22Rv1 (cell line): Measurements from ENCODE around the gene SWAP70.
A peak's percentile ranks its signal among the peaks of the same experiment; 100 is the strongest.

ENCODE experiments used
- H3K27ac ChIP-seq: fragments of 450-650 bp; 2 replicates; pipeline ENCODE4 v1.5.1; 2017
- CTCF ChIP-seq: fragments of 450-650 bp; IDR thresholded peaks from 2 replicates; pipeline ENCODE4 v1.5.1; 2017; ENCODE audit warnings: mild to moderate bottlenecking
- ZFX ChIP-seq: fragments of 450-650 bp; IDR thresholded peaks from 2 replicates; pipeline ENCODE4 v1.6.1; 2017; ENCODE audit warnings: antibody characterized with exemption, borderline replicate concordance

The SWAP70 gene

DNA sequence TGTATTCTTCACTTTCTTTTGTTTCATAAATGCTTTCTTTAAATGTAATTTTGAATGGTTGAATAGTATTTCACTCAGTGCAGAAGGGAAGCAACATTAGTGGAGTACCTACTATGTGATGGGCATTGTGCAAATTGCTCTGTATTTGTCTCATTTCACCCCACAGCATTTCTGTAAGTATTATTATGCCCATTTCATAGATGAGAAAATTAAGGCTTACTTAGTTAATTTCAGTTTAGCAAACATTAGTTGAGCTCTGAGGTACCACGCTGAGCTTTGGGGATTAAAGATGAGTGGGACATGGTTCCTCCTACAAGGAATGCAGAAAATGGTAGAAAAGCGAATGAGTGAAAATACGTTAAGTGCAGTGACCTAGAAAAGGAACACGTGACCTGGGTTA lies 58.1 kb downstream of the SWAP70 start:
- TF ChIP-seq CTCF (no peak), ZFX (no peak)

GRCh38 chr11:9722893-9723292 lies 59.0 kb downstream of the SWAP70 start:
- no peak overlapping the region for H3K27ac ChIP-seq
- no peak for TF ChIP-seq CTCF
- TF ChIP-seq ZFX, result no peak

More for the DNA sequence above, 58.1 kb downstream of the SWAP70 start:
- no peak overlapping the region for H3K27ac ChIP-seq

DNA sequence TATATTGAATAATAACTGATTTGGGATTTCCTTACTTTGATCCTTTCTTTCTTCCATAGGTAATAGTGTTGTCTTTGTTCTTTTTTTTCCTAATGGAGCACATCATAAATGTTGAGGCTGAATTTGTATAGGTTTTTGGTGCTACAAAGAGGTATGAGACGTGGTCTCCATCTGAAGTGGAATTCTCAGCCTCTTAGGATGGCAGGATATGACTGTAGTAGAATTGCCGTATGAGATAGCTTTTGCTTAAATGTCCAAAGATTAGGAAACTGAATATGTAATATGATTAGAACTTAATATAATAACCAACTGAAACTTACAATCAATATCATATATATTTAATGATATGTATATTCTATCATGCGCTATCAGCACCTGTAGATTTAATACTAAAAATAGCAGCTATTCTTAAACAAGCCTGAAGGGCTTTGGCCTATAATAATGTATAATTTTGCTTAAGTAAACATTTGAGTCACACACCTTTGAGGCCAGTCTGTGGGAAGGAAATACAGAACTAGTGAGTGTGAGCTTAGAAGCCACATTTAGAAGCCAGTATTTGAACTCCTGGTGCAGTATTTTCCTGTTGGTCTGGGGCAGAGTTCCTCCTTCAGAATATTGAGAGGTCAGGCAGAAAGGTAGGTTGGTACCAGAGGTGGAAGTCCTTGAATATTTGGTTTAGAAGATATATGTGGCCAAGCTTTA lies 62.6 kb downstream of the SWAP70 start:
- H3K27ac ChIP-seq, result peak overlapping the region; percentile 54
- TF ChIP-seq CTCF (no peak), ZFX (no peak)

DNA sequence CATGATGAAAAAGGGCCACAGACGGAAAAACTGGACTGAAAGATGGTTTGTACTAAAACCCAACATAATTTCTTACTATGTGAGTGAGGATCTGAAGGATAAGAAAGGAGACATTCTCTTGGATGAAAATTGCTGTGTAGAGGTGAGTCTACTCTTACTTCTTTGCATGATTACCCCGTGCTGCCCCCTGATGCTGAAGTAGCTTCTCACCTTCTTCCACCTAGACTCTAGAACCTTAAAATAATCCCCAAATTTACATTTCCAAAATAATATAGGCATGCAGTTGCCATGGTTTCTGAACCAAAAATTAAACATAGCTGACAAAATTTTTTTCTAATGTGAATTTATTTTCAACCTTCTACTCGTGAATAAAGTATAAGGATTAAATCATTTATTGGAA lies 64.2 kb downstream of the SWAP70 start:
- H3K27ac ChIP-seq, result no peak overlapping the region
- no peak for TF ChIP-seq ZFX
- no peak for TF ChIP-seq CTCF

- H3K27ac ChIP-seq, result no peak overlapping the region
- TF ChIP-seq CTCF (no peak), ZFX (no peak)
These were observed 67.4 kb downstream of the SWAP70 start for GRCh38 chr11:9731256-9731655.

DNA sequence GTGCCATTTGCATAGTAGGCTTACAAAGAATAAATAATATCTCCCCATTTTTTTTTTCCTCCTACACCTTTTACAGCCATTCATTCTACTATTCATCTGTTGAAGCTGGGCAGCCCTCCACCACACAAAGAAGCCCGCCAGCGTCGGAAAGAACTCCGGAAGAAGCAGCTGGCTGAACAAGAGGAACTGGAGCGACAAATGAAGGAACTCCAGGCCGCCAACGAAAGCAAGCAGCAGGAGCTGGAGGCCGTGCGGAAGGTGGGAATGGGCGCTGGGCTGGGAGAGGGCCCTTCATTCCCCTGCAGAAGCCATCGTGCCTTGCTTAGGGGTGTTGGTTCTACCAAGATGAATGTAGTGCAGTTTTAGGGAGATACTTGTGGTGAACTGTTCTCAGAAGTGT lies 68.6 kb downstream of the SWAP70 start:
- no peak for TF ChIP-seq CTCF
- no peak for TF ChIP-seq ZFX

GRCh38 chr11:9733212-9733611 lies 69.3 kb downstream of the SWAP70 start:
- H3K27ac ChIP-seq, result no peak overlapping the region

More for the DNA sequence above, 68.6 kb downstream of the SWAP70 start:
- no peak overlapping the region for H3K27ac ChIP-seq

More at GRCh38 chr11:9733212-9733611, 69.3 kb downstream of the SWAP70 start:
- TF ChIP-seq ZFX (no peak), CTCF (no peak)
